Thyroid gland (tissue), 4 donors: ENCODE data around the gene CMAS. TPM values are rescaled to one million over a fixed set of nuclear protein-coding genes. Genes with fewer than 3 reads are reported as not detected.
"Not testable (repeated sequence)": the region's sequence is repeated elsewhere in the genome, so short reads cannot be mapped to it uniquely, and the experiment has no call there.

Experiments
- DNase-seq, 2 donors: peaks; one replicate each; pipeline ENCODE4 v3.0.0-alpha.2; 2019
- H3K27ac ChIP-seq, 3 donors: fragments of 200-600 bp; sonication (generic); 1 replicate in 2 of 3; 2 replicates in 1 of 3; pipeline ENCODE4 v1.5.1; 2016 to 2019; ENCODE audit warnings: mild to moderate bottlenecking in 1 of 3, moderate library complexity in 1 of 3
- H3K27me3 ChIP-seq: fragments of 200-600 bp; sonication (generic); one replicate; pipeline ENCODE4 v1.5.1; 2019
- H3K36me3 ChIP-seq, 2 donors: fragments of 200-600 bp; sonication (generic); one replicate each; pipeline ENCODE4 v1.5.1; 2016 to 2019
- H3K4me1 ChIP-seq, 2 donors: fragments of 200-600 bp; sonication (generic); one replicate each; pipeline ENCODE4 v1.5.1; 2017 to 2019
- H3K4me3 ChIP-seq, 3 donors: fragments of 200-600 bp; sonication (generic); replicated peaks in 1 of 3; 1 replicate in 2 of 3; 2 replicates in 1 of 3; pipeline ENCODE4 v1.5.1; 2016; ENCODE audit warnings: mild to moderate bottlenecking in 1 of 3
- H3K9me3 ChIP-seq: fragments of 200-600 bp; sonication (generic); one replicate; pipeline ENCODE4 v1.5.1; 2017
- POLR2A ChIP-seq, 2 donors: fragments of 450-650 bp; IDR thresholded peaks; one replicate each; pipeline ENCODE4 v1.6.1; 2017; ENCODE audit warnings: antibody characterized with exemption in 2 of 2, mild to moderate bottlenecking in 2 of 2, moderate library complexity in 1 of 2
- WGBS, 2 donors: methylation state at CpG; one replicate each; pipeline ENCODE4 v1.1.5; 2017; 5-methylcytosine and 5-hydroxymethylcytosine counted together
- intact Hi-C: fragments of 100-400 bp; cut with DNase I; formaldehyde crosslinking; loops from one replicate; pipeline ENCODE4 v1.15.1; 2023
- total RNA-seq, 4 donors: library from RNA; depleted of rRNA; stranded (reverse); fragments of >200 nt; gene quantifications; one replicate each; pipeline ENCODE4 v1.2.3, GENCODE V29; 2016
- TF ChIP-seq, protein P1 (sequence below), 6 experiments: fragments of 200-600 bp in 3 of 6; fragments of 450-650 bp in 3 of 6; sonication (generic) in 3 of 6; IDR thresholded peaks; one replicate each; pipeline ENCODE4 v1.5.1; 2016 to 2019; ENCODE audit warnings: antibody characterized with exemption in 6 of 6, mild to moderate bottlenecking in 2 of 6, inconsistent platforms in 1 of 6, moderate library complexity in 1 of 6

The CMAS gene
- total RNA-seq, 4 donors from 2014 or later = 24.1 to 32.7 (median 26.3) TPM

DNA sequence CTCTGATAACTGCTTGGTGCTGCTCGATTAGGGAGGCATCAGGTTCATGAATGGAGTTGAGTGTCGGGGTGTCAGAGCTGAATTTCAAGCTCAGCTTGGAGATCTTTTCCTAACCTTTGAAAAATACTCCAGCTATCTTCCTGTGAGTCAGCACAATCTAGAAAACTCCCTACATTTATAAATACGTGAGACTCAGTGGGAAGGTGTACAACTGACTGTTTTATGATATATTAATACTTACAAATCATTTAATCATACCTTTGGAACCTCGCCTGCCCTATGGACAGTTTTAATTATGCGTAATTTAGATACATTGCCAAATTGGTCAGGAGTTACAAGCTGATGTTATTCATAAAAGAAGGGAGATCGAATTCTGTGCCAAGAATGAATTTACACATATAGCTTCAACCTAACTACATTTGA lies 961 bp downstream of the CMAS start:
- DNase-seq = no peak
- Histone ChIP-seq H3K9me3 (no peaks in the 10 kb centered on the region), H3K27ac (peak overlapping the region in 2 of 3 donors; percentile 81 to 84), H3K36me3 (no peaks in the 10 kb centered on the region), H3K4me1 (peaks cover 4 to 14% of the 10 kb centered on the region in 2 donors), H3K27me3 (no peaks in the 10 kb centered on the region), H3K4me3 (peak overlapping the region; percentile 77 to 91 (median 89))
- TF ChIP-seq, protein P1, sequence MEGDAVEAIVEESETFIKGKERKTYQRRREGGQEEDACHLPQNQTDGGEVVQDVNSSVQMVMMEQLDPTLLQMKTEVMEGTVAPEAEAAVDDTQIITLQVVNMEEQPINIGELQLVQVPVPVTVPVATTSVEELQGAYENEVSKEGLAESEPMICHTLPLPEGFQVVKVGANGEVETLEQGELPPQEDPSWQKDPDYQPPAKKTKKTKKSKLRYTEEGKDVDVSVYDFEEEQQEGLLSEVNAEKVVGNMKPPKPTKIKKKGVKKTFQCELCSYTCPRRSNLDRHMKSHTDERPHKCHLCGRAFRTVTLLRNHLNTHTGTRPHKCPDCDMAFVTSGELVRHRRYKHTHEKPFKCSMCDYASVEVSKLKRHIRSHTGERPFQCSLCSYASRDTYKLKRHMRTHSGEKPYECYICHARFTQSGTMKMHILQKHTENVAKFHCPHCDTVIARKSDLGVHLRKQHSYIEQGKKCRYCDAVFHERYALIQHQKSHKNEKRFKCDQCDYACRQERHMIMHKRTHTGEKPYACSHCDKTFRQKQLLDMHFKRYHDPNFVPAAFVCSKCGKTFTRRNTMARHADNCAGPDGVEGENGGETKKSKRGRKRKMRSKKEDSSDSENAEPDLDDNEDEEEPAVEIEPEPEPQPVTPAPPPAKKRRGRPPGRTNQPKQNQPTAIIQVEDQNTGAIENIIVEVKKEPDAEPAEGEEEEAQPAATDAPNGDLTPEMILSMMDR (IDR thresholded peaks at IDR 0.05) = no peak
- TF ChIP-seq POLR2A (IDR thresholded peaks at IDR 0.05) = no peak
- intact Hi-C loops = no loop called here
- WGBS, 2 donors = 28 to 35% methylated on average over 6 of the region's 6 CpGs

DNA sequence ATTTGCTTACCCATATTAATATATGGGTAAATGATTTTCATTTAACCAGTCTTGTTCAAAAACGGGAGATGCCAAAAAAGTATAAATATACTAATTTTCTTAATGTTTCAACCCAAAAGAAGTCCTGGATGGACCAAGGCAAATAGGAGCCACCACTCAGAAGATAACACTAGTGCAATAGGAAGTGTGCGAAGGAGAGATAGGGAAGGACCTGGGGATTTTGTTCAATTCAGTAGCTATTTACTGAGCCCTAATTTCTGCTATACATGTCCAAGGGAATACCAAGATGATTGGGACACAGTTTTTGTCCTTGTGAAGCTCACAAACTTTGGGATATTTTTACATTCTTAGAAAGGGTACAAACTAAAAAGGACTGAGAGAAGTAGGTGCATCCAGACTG lies 1.5 kb downstream of the CMAS start:
- TF ChIP-seq, protein P1 (IDR thresholded peaks at IDR 0.05) = no peak
- TF ChIP-seq POLR2A (IDR thresholded peaks at IDR 0.05) = no peak
- Histone ChIP-seq H3K27me3 (no peaks in the 10 kb centered on the region), H3K4me3 (no peak overlapping the region), H3K4me1 (peaks cover 4 to 14% of the 10 kb centered on the region in 2 donors), H3K9me3 (no peaks in the 10 kb centered on the region), H3K36me3 (no peaks in the 10 kb centered on the region), H3K27ac (no peak overlapping the region)
- no peak for DNase-seq
- 82 to 83% methylated on average over 2 of the region's 2 CpGs for WGBS, 2 donors
- intact Hi-C loops = no loop called here

DNA sequence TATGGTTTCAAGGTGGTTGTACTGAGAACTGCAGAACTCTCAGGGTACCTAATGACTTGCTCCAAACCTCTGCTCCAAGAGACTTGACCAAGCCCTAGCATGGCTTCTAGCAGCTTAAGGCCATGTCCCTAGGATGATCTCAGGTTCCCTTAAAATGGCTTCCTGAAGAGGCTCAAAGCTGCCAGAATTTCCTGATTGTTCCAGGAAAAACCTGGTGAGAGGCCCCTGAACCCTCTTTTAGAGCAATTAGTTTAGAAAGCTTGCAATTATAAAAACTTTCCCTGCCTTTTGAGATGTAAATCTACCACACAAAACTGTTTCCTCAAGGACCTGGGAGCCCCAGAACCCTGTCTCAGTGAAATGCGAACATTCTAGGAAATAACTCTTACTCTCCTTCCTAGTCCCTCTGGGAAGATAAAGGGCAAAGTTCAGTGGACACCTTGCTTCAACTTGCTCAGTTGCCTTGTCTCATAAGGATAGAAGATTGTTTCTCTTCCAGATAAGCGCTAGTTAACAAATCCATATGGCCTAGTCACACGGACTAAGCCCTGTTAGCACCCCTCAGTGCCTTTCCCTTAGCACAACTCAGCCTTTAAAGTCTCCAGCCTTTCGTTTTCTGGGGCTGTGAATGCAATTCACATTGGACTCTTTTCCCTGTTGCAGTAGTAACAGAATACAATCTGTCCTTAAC lies 2.5 kb downstream of the CMAS start:
- Histone ChIP-seq H3K4me3 (no peak overlapping the region), H3K36me3 (no peaks in the 10 kb centered on the region), H3K4me1 (peaks cover 4 to 14% of the 10 kb centered on the region in 2 donors), H3K27ac (no peak overlapping the region), H3K27me3 (no peaks in the 10 kb centered on the region), H3K9me3 (no peaks in the 10 kb centered on the region)
- DNase-seq = no peak
- TF ChIP-seq POLR2A (IDR thresholded peaks at IDR 0.05) = no peak
- TF ChIP-seq, protein P1 (IDR thresholded peaks at IDR 0.05) = no peak
- WGBS, 2 donors = 66 to 74% methylated on average over 4 of the region's 4 CpGs
- intact Hi-C loops = no loop called here

DNA sequence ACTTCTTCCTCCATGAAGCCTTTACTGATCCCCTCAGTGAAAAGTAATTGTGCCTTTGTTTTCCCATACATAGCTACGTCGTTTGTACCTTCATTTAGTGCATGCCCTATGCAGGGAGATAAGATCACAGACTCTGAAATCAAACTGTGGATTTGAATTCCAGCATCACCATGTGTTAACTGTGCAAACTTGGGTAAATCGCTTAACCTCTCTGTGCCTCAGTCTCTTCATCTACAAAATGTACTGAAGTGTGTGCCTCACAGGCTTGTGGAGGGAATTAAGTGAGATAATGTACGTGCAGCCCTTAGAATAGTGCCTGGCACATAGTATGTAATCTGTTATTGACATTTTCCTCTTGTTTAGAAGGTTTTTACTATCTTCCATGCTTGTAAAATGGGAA lies 4.1 kb downstream of the CMAS start:
- 93 to 97% methylated on average over 4 of the region's 4 CpGs for WGBS, 2 donors
- no peaks in the 10 kb centered on the region for H3K9me3 ChIP-seq
- H3K36me3 ChIP-seq = no peaks in the 10 kb centered on the region
- no peak for TF ChIP-seq POLR2A (IDR thresholded peaks at IDR 0.05)
- TF ChIP-seq, protein P1 (IDR thresholded peaks at IDR 0.05) = no peak
- H3K27me3 ChIP-seq = no peaks in the 10 kb centered on the region
- intact Hi-C loops = no loop called here
- no peak overlapping the region for H3K27ac ChIP-seq
- H3K4me1 ChIP-seq = peaks cover 4 to 14% of the 10 kb centered on the region in 2 donors
- no peak overlapping the region for H3K4me3 ChIP-seq
- DNase-seq = no peak

DNA sequence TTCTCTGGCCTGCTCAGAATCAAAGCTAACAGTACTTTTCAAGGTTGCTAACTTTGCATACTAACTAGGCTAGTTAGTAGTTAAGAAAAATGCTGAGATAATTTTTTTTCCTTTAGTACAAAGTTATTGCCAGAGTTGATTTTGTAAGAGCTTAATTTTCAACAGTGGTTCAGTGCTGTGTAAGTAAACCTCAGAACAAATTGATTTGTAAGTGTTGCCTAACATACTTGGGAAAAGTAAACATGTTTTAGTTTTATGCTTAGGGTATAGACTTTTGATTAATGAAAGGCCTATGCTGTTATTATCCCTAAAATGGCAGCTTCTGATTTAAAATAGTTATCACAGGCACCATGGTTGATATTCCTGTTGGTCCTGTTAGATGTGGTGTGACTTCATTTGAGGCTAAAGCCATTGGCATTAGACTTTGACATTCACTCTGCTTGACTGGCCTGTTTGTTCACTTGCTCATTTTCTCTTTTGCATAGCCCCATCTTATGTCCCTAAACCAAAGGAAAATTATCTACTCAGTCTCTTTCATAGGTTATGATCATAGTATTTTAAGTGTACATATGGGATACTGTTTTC lies 5.2 kb downstream of the CMAS start:
- TF ChIP-seq, protein P1 (IDR thresholded peaks at IDR 0.05) = no peak
- no peaks in the 10 kb centered on the region for H3K9me3 ChIP-seq
- no peak overlapping the region for H3K27ac ChIP-seq
- no peaks in the 10 kb centered on the region for H3K27me3 ChIP-seq
- intact Hi-C loops = no loop called here
- DNase-seq = no peak
- peaks cover 0 to 4% of the 10 kb centered on the region in 2 donors for H3K36me3 ChIP-seq
- H3K4me3 ChIP-seq = no peak overlapping the region
- H3K4me1 ChIP-seq = peaks cover 4 to 14% of the 10 kb centered on the region in 2 donors

DNA sequence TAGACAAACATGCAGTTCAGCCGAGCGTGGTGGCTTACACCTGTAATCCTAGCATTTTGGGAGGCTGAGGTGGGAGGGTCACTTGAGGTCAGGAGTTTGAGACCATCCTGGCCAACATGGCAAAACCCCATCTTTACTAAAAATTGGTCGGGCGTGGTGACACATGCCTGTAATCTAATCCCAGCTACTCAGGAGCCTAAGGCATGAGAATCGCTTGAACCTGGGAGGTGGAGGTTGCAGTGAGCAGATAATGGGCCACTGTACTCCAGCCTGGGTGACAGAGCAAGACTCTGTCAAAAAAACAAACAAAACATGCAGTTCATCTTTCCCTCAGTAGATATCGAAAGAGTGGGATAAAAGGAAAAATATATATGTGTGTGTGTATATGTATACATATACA lies 7.0 kb downstream of the CMAS start:
- H3K36me3 ChIP-seq = peaks cover 0 to 12% of the 10 kb centered on the region in 2 donors
- WGBS, 2 donors = 80 to 92% methylated on average over 6 of the region's 6 CpGs
- H3K27ac ChIP-seq, H3K4me1 ChIP-seq, DNase-seq, intact Hi-C loops, H3K4me3 ChIP-seq, H3K27me3 ChIP-seq, H3K9me3 ChIP-seq: not testable (repeated sequence)
